Measurements from ENCODE around the gene TTC34.
"Not testable (repeated sequence)": the region's sequence is repeated elsewhere in the genome, so short reads cannot be mapped to it uniquely, and the experiment has no call there.

Gene TTC34

DNA sequence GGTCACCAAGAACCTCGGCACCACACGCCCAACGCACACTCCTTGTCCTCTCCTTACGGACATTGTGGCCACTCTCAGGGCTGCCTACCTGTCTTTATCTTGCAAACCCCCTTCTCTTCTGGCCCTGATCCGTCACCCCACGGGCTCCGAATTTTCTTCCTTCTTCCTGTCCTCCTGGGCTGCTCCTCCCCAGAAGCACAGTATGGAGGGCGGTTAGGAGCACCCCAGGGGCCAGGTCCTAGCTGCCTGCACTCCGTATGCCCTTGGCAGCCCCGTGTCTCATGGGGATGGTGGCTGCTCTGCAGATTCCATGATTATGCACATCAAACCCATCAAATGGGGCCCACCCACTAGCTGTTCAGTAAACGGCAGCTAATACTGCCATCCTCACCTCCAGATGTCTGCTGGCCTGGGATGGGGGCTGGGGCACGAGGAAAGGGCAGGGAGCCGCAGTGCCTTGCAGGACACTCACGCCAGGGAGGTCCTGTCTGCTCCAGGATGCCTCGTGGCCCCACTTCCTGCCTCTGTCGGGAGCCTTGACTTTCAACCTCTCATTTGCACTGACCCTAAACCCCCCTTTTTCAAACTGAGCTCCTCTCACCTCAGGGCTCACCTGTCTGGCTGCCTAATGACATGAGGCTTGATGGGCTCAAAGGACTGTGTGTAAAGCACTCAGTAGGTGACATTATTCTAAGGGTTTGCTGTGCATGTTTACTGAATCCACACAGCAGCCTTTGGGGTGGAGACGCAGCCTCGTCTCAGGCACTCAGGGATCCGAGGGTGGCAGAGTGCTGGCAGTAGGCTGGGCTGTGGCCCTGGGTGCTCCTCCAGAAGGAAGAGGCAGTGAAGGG lies 4.4 kb downstream of the TTC34 start:
- no peak for DNase-seq (ENCODE audit: low spot score)

DNA sequence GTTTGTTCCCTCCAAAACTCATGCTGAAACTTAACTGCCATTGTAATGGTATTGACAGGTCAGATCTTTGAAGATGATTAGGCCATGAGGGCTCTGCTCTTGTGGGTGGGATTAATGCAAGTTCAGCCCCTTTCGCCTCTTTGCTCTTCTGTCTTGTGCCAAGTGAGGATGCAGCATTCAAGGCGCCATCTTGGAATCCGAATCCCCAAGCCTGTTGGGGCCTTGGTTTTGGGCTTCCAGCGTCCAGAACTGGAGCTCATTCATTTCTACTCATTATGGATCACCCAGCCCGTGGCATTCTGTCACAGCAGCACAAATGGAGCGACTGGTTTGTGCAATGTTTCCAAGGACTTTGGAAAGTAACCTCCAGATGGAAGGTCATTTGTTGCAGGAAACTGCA lies 5.6 kb downstream of the TTC34 start:
- no peak for DNase-seq (ENCODE audit: low spot score)

DNA sequence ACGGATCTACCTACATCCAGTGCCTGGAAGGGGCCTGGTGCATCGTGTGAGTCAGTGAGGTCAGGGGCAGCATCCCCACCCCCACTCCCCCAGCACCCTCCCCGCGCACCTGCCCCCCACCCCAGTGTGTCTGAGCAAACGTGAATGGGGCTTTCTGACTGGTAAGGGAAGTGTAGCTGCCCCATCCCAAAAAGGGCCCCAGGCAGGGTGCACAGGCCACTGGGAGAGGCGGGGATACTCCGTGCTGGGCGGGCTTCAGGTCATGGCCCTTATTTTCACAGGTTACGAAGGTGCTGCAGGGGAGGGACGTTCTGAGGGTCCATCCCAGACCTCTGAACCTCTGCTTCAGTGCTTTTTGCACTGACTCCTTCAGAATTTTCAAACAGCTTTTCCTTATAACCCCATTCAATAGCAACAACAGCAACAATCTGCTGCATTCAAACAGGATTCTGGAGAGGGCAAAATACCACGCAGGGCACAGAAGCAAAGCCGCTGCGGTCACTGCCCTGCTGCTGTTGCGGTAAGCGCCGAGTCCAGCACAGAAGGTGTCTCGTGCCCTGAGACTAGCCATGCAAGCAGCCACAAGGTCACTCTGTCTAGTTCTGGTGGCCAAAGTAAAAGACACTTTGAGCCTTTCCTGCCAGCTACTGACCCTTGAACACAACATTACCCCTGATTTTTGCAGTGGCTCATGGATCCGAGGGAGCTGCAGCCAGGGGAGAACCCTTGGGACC lies 10.3 kb downstream of the TTC34 start:
- no peak for DNase-seq (ENCODE audit: low spot score)

DNA sequence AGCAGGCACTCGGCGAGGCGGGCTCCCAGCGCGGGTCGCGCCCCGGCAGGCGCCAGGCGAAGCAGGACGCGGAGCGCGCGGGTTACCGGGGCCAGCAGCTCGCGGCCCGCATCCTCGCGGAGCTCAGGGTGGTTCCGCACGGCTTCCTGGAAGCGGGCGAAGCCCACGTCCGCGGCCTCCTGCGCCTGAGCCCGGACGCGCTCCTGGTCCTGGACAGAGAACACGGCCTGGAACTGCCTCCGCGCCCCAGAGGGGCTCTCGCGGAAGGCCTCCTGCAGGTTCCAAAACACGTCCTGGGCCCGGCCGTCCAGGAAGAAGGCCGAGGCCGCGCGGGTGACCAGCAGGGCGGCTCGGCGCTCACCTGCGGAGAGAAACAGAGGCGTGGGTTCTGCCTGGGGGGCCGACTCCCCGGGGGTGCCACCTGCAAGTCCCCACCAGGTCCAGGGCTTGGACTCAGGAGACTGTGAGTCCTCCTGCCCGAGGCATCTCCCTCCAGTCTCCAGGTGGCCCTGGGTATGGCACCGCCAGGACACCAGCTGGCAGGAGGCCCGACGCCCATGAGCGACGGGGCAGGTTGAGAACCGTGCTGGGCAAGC lies 11.4 kb downstream of the TTC34 start:
- no peak for DNase-seq (ENCODE audit: low spot score)

DNA sequence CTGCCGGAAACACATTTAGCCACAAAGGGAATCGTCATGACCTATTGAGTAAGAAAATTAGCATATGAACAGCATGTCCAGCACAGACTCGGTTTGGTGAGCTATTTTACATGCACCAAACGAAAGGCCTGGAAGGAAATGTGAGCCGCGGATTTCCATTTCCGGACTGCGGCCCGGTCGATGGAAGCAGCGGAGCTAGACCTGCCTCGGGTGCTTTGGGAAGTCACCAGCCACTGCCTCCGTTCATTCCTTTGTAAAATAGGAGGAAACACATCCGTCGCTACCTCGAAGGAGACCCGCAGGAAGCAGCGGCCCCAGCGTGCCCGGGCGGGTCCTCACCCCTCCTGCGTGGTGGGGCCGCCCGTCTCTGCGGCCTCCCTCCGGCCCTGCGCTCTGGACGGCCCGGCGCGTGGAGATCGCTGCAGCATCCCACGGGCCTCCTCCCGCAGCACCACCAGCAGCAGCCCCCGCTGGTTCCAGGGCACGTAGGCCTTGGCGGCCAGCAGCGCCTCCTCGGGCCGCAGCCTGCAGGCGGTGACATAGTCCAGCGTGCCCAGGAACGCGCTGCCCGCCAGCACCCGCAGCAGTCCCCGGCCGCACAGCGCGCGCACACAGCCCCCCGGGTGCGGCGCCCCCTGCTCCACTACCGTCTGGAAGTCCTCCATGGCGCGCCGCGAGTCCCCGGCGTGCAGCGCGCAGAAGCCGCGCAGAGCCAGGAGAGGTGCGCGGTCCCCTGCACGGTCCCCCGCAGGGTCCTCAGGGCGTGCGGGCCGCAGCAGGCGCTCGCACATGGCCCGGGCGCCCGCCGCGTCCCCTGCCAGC lies 12.1 kb downstream of the TTC34 start:
- DNase-seq (ENCODE audit: low spot score): no peak

DNA sequence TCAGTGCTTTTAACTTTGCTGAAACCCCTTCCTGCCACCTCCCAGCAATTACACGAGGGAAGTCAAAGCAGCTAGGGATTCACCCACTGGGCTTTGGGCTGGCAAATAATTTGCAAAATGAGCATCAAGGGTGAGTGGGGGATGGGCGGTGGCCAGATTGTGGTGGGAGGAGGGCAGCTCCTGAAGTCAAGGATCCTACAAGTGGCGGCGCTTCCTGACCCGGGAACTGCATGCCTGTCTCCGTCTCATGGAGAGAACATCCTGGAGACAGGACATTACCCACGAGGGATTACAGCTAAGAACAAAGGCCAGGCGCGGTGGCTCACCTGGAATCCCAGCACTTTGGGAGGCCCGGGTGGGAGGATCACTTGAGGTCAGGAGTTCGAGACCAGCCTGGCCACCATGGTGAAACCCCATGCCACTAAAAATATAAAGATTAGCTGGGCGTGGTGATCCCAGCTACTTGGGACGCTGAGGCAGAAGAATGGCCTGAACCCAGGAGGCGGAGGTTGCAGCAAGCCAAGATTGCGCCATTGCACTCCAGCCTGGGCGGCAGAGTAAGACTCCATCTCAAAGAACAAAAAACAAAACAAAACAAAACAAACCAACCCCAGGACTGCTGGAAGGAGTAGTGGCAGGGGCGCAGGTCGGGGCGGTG lies 12.9 kb downstream of the TTC34 start:
- no peak for DNase-seq (ENCODE audit: low spot score)

DNA sequence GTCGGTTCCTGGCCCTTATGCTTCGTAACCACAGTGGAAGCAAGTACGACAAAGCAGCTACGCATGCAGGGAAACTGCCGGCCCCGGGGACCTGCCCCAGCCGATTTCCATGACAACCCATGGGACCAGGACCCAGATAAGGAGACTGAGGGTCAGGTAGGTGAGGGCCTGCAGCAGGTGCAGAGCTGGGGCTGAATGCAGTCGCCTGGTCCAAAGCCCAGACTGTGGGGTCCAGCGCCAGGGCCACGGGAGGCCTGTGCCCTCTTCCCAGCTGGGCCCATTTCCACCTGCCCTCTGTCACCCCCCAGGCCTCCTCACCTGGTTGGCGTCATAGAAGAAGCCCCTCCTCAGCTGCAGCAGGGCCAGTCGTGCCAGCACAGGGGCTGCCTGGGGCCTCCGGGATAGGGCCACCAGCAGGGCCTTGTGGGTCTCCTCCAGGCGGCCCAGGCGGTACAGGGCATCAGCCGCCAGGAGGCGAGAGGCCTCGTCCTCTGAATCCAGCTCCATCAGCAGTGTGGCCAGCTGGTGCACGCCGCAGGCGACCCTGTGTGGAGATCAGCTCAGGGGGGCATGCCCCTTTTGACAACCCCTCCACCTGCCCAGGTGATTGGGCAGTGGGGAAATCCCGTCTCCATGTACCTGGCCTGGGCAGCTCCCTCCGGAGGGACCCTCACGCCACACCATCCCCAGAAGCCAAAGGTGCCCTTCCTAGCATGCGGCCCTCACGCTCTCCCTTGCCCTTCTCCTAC lies 14.2 kb downstream of the TTC34 start:
- DNase-seq (ENCODE audit: low spot score): no peak

DNA sequence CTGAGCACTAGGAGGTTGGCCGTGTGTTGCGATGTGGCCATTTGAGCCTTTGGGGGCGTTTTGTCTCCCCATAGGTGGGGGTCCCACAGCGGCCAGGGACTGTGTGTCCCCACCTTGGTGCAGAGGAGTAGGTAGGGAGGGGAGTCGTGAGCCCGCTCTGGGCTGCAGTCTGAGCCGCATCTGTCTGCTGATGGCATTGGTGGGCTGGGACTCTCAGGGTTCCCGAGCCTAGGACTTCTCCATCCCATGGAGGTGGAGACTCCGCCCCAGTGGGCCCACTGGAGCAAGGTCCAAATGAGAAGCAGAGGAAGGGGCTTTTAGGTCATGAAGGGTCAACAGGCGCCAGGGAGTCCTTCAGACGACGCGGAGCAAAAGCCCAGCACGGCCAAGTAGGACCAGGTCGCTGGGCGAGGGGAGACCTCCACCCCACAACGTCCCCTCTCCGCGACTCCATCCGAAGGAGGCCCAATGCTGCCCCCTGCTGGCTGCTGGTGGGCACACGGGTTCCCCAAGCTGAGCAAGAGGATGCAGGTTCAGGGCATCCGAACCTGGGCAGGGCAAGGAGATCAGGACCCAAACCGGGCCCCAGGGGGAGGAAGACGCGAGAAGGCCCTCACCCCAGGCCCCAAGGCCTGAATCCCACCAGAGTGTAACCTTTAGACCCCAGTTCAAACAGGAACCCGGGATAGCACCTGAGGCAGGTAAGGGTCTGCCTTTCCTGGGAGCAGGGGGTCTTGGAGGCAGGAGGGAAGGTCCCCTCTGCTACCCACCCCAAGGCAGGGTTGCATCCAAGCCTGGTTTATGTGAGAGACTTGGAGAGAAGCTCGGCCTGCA lies 14.9 kb downstream of the TTC34 start:
- DNase-seq (ENCODE audit: low spot score): no peak

DNA sequence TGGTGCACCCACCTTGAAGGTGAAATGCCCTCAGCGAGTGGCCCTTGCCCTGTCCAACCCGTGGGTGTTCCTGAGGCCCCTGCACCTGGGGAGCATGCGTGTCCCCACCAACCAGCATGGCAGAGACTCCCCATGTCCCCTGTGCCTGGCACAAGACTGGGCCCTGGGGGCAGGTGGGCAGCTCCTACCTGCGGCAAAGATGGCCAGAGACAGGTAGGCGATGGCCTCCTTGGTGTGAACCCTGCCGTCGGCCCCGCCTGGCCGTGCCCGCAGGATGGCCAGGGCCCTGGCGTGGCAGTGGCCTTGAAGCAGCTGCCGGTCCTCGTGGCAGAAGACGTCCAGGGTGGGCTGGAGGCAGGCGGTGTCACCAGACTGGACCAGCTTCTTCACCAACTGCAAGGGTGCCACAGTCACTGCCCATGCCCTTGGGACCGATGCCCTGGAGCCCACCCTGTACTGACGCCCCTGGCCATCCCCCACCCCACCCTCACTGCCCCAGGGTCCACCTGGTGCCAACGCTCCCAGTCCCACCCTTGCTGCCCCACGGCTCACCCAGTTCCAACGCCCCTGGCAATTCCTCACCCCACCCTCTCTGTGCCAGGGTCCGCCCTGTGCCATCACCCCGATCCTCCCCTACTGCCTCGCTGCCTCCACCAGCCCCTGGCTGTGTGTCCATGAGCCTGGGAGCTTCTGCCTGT lies 15.7 kb downstream of the TTC34 start:
- DNase-seq (ENCODE audit: low spot score): no peak

DNA sequence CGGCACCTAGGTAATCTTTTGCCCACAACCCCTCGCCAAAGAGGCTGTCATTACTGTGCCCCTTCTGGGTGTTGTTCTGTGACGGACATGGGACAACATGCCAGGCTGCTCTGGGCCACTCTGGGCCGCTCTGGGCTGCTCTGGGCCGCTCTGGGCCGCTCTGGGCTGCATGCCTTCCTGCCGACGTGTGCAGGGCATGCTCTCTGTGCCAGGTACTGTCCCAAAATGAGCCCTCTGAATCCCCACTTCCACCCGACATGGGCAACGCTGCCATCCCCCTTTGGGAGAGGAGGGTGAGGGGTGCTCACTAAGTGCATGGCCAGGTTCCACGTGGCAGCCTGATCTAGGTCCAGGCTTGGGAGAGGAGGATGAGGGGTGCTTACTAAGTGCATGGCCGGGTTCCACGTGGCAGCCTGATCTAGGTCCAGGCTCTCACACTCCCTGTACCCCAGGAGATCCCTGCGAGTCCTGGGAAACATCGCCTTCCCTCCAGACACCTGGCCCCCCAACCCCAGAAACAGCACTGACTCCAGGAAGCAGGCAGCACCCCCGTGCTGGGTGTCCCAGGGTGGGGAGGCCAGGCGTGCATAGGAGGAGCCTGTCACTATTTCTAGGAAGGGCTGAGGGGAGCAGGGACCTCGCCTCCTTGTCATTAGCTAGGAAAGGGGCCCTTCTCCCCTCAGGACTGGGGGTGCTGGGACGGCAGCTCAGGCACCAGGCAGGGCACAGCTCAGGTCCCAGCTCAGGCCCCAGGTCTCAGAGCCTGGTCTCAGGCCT lies 16.5 kb downstream of the TTC34 start:
- DNase-seq (ENCODE audit: low spot score): no peak

DNA sequence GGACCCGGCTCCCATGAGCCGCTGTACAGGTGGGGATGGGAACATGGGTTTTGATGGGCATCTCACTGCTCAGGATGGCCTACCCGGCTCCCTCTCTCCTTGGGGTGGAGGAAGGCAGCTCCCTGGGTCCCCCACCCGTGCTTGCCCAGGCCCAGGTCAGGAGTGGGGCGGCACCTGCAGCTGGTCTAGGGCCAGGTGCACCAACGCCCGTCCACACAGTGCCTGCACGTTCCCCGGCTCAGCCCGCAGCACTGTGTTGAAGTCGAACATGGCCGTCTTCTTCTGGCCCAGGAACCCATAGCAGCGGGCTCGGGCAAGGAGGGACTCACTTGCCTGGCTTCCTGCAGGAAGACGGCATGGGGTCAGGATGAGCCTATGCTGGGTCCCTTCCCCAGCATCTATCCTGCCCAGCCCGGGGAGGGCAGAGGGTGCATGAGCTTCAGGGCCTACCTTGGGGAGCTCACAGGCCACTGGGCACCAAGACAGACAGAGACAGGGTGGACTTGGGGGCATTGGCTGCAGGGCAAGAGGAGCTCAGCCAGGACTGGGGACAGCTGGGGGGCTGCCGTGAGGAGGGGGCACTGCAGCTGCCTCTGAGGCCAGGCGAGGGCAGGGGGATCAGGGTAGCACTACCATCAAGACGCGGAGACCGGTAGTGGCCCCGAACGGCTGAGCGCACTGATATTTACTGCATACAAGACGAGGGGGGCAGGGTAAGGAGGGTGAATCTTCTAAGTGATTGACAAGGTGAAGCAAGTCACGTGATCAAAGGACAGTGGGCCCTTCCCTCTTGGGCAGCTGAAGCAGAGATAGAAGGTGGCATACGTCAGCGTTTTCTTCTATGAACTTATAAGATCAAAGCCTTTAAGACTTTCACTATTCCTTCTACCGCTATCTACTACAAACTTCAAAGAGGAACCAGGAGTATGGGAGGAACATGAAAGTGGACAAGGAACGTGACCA lies 17.8 kb downstream of the TTC34 start:
- DNase-seq (ENCODE audit: low spot score): no peak

DNA sequence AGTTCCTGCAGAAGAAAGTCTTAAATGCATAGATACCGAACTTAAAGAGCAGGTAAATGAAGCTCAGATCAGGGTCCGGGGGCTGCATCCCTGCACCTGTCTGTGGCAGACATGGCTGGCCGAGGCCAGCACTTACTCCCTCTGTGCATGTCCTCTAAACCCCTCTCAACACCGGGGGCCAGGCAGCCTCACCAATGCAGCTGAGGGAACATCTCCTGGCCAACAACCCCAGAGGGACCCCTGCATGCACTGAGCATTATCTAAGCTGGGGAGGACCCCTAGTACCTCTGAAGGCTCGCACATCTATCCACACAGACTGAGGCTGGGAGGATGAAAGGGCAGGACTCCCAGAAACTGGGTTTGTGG lies 18.4 kb downstream of the TTC34 start:
- no peak for DNase-seq (ENCODE audit: low spot score)

DNA sequence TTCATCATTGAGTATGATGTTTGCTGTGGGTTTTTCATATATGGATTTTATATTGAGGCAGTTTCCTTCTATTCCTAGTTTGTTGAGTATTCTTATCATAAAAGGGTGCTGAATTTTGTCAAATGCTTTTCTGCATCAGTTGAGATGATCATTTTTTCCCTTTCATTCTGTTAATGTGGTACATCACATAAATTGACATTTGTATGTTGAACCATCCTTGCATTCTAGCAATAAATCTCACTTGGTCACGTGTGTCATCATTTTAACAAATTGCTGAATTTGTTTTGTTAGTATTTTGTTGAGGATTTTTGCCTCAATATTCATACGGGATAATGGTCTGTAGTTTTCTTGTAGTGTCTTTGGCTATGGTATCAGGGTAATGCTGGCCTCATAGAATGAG lies 19.9 kb downstream of the TTC34 start:
- DNase-seq (ENCODE audit: low spot score): no peak

DNA sequence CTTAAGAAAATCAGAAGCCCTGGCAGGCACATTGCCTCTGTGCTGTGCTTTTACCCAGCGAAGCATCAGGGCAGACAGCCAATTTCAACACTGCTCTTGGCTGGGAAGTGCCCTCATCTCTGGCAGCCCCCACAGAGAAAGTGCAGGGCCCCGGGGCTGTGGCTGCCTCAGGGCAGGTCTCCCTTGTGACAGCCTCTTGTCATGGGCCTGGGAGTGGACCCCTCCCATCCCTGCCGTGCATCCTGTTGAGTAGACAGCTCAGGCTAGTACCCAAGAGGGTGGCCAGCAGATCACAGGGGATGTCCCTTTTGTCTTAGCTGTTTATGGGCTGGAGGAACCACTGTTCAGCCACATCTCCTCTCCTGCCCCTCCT lies 23.3 kb downstream of the TTC34 start:
- no peak for DNase-seq (ENCODE audit: low spot score)

DNA sequence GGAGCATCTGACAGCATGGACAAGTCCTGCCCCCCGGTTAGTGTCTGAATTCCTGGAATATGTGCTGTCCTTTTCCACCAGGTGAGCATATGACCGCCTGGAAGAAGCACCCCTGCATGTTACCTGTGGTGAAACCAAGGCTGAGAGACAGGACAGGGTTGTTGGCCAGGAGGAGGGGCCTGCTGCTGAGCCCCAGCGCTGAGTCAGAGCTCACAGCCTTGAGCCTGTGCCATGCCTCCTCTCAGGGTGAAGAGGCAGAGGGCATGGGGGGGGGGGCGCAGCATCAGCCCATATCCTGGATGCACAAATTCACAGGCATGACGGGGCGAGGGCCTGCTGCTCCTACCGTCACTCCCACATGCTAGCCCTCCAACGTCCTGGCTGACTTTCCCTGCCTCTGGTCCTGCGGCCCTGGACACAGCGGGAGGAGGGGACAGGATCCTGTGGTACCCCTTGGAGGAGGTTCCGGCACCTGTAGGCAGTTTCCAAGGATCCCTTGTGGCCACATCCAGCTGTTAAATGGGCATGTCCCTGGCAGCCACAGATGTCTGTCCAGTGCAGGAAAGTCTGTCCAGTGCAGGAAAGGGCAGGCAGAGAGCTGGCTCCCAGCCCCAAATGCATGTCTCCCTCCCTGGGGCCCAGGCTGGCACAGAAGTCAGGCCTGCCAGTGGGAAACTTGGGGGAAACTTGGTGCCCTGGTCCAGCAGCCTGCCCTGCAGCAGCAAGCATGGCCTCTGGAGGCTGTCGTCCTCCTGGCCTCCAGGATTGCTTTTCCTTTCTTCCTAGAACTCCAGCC lies 23.9 kb downstream of the TTC34 start:
- DNase-seq (ENCODE audit: low spot score): no peak

DNA sequence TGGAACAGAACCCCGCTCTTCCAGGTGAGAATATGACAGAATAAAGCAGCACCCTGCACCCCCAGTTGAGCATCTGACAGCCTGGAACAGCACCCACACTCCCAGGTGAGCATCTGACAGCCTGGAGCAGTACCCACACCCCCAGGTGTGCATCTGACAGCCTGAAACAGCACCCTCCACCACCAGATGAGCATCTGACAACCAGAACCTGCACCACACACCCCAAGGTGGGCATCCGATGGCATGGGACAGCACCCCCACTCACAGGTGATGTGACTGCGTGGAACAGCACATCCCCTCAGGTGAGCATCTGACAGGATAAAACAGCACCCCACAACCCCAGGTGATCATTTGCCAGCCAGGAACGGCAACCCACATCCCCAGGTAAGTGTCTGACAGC lies 26.2 kb downstream of the TTC34 start:
- DNase-seq (ENCODE audit: low spot score): not testable (repeated sequence)

DNA sequence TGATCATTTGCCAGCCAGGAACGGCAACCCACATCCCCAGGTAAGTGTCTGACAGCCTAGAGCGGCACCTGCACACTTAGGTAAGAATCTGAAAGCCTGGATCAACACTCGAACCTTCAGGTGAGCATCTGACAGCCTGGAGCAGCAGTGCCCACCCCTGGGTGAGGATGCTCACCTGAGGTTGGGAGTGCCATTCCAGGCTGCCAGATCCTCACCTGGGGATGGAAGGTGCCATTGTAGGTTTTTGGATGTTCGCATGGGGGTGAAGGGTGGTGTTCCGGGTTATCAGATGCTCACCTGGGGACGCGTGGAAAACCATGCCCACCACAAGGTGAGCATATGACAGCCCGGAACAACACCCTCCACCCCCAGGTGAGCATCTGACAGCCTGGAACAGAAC lies 33.4 kb downstream of the TTC34 start:
- not testable (repeated sequence) for DNase-seq (ENCODE audit: low spot score)

Data from pons (tissue), 1 donor.